ENCODE results near the gene GIMAP4.

GIMAP4 gene

DNA sequence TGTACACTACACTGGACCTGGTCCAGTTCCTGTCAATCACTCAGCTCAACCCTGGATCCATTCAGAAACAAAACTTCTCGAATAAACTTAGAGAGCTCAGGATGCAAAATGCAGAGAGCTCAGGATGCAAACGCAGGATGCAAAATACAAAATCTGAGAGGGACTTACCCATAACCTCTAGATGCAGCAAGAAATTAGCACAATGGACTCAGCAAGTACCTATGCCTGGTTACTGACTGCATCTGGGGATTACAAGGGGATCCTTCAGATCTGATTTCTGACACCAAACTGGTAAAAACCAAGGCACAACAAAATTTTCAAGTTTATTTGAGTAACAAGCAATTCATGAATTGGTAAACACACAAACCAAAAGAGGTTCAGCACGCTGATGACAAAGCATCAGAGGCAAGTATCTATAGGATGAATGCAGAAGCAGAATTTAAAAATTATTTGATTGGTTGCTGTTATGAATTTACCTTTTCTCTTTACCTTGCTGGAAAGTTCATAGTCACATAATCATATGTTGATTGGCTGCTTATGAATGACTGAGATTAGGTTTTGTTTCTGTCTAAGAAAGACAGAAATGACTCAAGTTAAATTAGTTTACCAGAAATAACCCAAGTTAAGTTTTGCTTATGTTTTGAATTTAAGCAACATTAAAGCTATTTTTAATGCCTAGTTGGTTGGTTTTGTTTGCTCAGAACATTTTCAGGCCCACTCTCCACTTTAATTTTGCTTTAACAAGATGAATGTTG, 53.6 kb downstream of the GIMAP4 start:
- DNase-seq (ENCODE audit: low read depth), result no peak
- TF ChIP-seq, protein P1, sequence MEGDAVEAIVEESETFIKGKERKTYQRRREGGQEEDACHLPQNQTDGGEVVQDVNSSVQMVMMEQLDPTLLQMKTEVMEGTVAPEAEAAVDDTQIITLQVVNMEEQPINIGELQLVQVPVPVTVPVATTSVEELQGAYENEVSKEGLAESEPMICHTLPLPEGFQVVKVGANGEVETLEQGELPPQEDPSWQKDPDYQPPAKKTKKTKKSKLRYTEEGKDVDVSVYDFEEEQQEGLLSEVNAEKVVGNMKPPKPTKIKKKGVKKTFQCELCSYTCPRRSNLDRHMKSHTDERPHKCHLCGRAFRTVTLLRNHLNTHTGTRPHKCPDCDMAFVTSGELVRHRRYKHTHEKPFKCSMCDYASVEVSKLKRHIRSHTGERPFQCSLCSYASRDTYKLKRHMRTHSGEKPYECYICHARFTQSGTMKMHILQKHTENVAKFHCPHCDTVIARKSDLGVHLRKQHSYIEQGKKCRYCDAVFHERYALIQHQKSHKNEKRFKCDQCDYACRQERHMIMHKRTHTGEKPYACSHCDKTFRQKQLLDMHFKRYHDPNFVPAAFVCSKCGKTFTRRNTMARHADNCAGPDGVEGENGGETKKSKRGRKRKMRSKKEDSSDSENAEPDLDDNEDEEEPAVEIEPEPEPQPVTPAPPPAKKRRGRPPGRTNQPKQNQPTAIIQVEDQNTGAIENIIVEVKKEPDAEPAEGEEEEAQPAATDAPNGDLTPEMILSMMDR (IDR thresholded peaks at IDR 0.05; ENCODE audit: insufficient read depth, low read depth, low read length, missing control alignments), result no peak
- H3K4me3 ChIP-seq (ENCODE audit: low read length), result no peak overlapping the region

DNA sequence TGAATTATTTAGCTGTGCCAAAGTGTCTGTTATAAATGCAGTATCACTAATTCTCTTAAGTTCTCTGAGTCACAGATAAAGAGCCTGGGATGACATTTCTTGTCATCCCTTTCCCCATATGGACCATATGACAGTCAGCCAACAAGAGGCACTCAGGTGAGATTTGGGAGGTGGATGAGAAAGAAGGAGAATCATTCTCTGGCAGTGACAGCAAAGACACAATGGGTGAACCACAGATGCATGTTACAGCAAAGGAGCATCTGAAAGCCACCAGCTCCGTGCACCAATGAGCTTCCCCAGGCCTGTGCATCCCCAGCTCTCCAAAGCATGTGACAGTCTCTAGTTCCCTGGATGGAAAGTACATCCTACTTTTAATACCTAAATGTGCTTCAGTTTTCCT, 54.2 kb downstream of the GIMAP4 start:
- TF ChIP-seq, protein P1 (IDR thresholded peaks at IDR 0.05; ENCODE audit: insufficient read depth, low read depth, low read length, missing control alignments), result no peak

More for the DNA sequence above, 54.2 kb downstream of the GIMAP4 start:
- no peak overlapping the region for H3K4me3 ChIP-seq (ENCODE audit: low read length)
- no peak for DNase-seq (ENCODE audit: low read depth)

Measured in epithelial cell of esophagus (primary cell).